GM12872 (cell line): ENCODE data around the gene PPM1H.

Experiments used
- TF ChIP-seq, protein P1 (sequence below): IDR thresholded peaks from 3 replicates; pipeline ENCODE4 v1.5.1; 2011; ENCODE audit warnings: low read depth, mild to moderate bottlenecking, low read length, moderate library complexity; ENCODE audit not compliant: insufficient read depth

The PPM1H gene

DNA sequence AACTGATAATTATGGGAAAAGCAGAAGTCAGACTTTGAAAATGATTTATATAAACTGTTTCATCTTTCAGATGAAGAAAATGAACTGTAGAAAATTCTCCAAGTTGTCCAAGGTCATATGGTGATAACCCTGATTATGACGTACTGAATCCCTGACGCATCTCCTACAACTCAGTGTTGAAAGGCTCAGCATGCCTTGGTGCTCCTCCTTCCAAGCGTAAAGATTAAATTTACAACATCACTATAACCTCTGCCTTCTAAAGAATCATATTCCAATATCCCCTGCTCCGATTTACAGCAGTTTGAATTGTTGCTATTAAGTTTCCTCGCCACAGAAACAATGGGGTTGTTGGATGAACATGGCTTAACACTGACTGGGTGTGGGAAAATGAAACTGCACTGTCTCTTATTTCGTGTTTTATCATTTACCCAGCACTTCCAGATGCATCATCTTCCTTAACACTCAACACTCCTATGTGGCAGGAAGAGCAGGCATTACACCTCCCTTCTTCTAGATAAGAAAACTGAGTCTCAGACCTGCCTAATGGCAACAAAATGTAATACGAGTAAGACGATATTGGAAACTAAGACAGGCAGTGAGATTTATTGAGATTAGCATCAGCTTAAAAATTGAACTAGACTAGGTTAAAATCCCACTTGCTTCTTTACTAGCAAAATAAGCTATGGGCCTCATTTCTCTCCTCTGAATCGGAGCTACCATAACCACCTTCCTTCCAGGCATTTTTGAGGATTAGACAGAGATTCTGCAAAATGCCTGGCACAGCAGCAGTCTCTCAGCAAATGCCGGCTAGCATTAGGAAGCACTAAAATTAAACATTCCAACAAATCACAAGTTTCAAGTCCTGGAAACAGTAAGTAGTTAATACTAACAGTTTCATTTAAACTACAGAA lies 74.2 kb downstream of the PPM1H start:
- TF ChIP-seq, protein P1, sequence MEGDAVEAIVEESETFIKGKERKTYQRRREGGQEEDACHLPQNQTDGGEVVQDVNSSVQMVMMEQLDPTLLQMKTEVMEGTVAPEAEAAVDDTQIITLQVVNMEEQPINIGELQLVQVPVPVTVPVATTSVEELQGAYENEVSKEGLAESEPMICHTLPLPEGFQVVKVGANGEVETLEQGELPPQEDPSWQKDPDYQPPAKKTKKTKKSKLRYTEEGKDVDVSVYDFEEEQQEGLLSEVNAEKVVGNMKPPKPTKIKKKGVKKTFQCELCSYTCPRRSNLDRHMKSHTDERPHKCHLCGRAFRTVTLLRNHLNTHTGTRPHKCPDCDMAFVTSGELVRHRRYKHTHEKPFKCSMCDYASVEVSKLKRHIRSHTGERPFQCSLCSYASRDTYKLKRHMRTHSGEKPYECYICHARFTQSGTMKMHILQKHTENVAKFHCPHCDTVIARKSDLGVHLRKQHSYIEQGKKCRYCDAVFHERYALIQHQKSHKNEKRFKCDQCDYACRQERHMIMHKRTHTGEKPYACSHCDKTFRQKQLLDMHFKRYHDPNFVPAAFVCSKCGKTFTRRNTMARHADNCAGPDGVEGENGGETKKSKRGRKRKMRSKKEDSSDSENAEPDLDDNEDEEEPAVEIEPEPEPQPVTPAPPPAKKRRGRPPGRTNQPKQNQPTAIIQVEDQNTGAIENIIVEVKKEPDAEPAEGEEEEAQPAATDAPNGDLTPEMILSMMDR, result no peak

DNA sequence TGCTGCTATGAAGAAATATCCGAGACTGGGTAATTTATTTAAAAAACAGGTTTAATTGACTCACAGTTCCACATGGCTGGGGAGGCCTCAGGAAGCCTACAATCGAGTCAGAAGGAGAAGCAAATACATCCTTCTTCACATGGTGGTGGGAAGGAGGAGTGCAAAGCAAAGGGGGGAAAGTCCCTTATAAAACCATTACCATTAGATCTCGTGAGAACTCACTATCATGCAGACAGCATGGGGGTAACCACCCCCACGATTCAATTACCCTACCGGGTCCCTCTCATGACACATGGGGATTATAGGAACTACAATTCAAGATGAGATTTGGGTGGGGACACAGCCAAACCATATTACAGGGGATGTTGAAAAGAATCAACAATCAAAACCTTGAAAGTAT lies 74.9 kb downstream of the PPM1H start:
- TF ChIP-seq, protein P1, result no peak

DNA sequence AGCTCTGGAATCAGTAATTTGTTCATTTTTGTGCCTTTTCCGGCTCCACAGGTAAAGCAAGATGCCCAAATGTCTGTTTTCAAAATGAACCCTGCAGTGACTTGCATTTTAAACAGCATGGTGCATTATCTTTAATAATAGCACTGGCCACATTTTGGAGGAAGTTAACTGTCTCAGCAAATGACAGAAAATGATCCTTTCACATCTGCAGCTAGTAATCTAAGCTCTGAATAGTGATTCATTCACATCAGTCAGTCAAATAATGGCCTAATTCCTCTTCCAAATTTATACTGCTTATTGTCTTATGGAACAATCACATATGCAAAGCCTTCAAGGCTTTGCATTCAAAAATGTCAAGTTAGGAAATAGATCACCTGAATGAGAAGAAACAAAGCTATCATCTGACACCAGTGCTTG lies 75.6 kb downstream of the PPM1H start:
- TF ChIP-seq, protein P1, result no peak

DNA sequence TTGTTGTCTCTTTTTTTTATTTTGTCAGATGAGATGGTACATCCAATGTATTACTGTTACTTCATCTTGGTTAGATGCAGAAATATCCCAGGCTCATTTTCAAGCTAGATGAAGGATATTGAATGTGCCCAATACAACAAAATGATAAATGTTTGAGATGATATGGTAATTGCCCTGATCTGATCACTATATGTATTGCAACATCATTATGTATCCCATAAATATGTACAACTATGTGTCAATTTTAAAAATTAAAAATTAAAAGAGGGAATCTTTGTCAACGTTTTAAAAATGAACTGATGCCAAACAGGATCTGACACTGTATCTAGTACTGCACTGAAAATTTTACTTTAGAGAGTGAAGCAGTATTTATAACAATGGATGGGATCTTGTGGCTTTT lies 78.5 kb downstream of the PPM1H start:
- TF ChIP-seq, protein P1, result no peak

DNA sequence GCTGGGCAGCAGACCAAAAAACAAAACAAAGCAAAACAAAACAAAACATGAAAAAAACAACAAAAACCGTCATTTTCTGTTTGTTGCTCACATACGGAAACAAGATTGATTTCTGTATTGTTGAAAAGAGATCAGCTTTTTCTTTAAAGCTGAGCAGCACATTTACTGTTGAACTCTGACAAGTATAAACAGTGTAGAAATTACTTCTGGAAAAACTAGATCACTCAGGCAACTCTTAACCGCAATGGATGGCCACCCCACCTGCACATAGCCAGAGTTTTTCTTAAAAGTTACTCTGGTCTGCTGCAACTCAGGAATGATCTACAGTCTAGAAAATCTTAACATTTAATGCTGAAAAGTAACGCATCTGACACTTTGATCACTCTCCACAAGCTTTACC lies 80.9 kb downstream of the PPM1H start:
- TF ChIP-seq, protein P1, result no peak

DNA sequence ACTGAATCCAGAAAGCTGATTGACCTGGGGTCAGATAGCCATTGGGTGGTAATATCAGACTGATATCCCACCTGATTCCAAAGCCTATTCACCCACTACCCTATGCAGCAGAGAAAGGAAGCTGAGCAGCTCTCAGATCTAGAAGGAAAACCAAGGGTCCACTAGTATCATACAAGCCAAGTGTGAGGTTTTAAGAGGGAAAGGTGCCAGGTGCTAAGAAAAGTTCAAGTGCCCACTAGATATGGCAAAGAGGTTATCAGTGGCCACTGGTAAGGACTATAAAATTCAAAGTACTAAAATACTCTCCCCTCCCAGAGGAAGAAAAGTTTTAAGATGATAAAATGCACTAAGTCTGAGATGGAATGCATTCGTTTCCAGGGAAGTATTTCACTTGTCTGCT lies 85.6 kb downstream of the PPM1H start:
- TF ChIP-seq, protein P1, result no peak

DNA sequence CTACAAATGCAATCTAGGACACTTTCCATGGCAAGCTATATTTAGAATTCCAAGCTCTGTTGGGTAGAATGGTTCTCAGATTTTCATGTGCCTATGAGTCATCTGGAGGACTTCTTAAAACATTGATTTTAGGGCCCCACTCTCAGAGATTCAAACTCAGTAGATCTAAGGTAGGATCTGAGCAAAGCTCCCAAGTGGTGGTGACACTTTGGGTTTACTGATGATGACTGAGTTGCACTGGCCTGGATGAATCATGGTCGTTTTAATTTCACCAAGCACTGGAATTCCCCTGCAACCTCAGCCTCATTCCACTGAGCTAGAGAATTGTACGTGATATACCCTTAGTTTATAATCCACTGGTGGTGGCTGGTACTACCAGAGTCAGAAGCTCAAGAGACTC lies 86.5 kb downstream of the PPM1H start:
- TF ChIP-seq, protein P1, result no peak
